Measurements from ENCODE around the gene PCDHGB5.
"Not testable (repeated sequence)": the region's sequence is repeated elsewhere in the genome, so short reads cannot be mapped to it uniquely, and the experiment has no call there.

The PCDHGB5 gene

DNA sequence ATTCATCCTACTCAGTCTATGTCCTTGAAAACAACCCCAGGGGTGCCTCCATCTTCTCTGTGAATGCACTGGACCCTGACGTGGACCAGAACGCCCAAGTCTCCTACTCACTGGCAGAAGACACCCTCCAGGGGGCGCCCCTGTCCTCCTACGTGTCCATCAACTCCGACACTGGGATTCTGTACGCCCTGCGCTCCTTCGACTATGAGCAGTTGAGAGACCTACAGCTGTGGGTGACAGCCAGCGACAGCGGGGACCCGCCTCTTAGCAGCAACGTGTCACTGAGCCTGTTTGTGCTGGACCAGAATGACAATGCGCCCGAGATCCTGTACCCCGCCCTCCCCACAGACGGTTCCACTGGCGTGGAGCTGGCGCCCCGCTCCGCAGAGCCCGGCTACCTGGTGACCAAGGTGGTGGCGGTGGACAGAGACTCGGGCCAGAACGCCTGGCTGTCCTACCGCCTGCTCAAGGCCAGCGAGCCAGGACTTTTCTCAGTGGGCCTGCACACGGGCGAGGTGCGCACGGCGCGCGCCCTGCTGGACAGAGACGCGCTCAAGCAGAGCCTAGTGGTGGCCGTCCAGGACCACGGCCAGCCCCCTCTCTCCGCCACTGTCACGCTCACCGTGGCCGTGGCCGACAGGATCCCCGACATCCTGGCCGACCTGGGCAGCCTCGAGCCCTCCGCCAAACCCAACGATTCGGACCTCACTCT, 22.1 kb upstream of the PCDHGB5 start:
- not testable (repeated sequence) for DNase-seq (ENCODE audit: low read depth, low spot score)

DNA sequence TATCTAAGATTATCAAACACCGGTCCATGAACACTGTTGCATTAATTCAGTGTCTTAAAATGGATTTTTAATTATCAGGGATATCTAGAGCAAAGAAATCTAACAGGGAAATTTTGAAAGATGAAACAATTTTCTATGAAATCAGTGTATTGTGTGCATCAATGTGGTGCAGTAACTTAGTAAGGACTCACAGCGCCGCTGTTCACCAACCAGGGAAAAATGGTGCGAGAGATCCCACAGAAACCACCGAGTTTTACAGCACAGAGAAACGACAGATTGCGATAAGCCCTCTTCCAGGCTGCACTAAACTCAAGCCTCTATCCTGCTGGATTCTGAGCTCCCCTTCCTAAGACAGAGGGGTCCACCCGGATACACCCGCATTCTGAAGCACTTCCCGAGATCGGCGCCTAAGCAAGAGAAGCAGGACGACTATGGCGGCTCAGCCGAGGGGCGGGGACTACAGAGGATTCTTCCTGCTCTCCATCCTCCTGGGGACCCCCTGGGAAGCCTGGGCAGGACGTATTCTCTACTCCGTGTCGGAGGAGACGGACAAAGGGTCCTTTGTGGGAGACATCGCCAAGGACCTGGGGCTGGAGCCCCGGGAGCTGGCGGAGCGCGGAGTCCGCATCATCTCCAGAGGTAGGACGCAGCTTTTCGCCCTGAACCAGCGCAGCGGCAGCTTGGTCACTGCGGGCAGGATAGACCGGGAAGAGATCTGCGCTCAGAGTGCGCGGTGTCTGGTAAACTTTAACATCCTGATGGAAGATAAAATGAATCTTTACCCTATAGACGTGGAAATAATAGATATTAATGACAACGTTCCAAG, 15.1 kb upstream of the PCDHGB5 start, which contains the start of gene PCDHGA7:
TSS of gene PCDHGA7 (plus strand) at position 274 of the 826 bp plus-strand sequence. CDS start at position 432, 158 bp downstream.
- no peak for DNase-seq (ENCODE audit: low read depth, low spot score)

DNA sequence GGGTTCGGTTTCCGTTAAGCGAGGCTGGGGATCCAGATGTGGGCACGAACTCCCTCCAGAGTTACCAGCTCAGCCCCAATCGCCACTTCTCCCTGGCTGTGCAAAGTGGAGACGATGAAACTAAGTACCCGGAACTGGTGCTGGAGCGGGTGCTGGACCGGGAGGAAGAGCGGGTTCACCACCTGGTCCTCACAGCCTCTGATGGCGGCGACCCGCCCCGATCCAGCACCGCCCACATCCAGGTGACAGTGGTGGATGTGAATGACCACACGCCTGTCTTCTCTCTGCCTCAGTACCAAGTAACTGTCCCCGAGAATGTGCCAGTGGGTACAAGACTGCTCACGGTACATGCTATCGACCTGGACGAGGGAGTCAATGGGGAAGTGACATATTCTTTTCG, 14.4 kb upstream of the PCDHGB5 start:
- DNase-seq (ENCODE audit: low read depth, low spot score), result no peak

DNA sequence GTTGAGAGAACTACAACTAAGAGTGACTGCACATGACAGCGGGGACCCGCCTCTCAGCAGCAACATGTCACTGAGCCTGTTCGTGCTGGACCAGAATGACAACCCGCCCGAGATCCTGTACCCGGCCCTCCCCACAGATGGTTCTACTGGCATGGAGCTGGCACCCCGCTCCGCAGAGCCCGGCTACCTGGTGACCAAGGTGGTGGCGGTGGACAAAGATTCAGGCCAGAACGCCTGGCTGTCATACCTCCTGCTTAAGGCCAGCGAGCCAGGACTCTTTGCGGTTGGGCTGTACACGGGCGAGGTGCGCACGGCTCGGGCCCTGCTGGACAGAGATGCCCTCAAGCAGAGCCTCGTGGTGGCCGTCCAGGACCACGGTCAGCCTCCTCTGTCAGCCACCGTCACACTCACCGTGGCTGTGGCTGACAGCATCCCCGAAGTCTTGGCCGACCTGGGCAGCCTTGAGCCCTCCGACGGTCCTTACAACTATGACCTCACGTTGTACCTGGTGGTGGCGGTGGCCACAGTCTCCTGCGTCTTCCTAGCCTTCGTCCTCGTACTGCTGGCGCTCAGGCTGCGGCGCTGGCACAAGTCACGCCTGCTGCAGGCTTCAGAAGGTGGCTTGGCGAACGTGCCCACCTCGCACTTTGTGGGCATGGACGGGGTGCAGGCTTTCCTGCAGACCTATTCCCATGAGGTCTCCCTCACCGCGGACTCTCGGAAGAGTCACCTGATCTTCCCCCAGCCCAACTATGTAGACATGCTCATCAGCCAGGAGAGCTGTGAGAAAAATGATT, 13.1 kb upstream of the PCDHGB5 start:
- DNase-seq (ENCODE audit: low read depth, low spot score), result no peak

DNA sequence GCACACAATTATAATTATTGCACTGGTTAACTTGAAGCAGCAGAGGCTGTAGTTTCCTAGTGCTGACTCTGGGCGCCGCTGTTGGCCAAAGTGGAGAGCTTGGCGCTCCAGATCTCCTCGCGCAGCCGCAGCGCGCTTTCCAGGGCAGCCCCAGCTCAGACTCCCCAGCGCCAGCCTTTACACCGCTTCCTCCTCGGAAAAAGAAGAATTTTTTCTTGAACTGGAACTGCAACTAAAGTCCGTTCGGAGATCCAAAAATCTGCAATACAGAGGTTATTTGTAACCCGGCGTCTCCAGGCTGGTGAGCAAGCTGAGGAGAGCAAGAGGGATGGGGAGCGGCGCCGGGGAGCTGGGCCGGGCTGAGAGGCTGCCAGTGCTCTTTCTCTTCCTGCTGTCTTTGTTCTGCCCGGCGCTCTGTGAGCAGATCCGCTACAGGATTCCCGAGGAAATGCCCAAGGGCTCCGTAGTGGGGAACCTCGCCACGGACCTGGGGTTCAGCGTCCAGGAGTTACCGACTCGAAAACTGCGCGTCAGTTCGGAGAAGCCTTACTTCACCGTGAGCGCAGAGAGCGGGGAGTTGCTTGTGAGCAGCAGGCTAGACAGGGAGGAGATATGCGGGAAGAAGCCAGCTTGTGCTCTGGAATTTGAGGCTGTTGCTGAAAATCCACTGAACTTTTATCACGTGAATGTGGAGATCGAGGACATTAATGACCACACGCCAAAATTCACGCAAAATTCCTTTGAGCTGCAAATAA, 10.0 kb upstream of the PCDHGB5 start, which contains the start of gene PCDHGB4:
TSS of gene PCDHGB4 (plus strand) at position 142 of the 755 bp plus-strand sequence. CDS start at position 329, 187 bp downstream.
- DNase-seq (ENCODE audit: low read depth, low spot score), result not testable (repeated sequence)

DNA sequence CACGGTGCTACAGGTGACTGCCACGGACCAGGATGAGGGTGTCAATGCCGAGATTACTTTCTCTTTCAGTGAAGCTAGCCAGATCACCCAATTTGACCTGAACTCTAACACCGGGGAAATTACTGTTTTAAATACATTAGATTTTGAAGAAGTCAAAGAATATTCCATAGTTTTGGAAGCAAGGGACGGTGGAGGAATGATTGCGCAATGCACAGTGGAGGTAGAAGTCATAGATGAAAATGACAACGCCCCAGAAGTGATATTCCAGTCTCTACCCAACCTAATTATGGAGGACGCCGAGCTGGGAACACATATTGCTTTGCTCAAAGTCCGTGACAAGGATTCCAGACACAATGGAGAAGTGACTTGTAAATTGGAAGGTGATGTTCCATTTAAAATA, 9.1 kb upstream of the PCDHGB5 start:
- no peak for DNase-seq (ENCODE audit: low read depth, low spot score)

DNA sequence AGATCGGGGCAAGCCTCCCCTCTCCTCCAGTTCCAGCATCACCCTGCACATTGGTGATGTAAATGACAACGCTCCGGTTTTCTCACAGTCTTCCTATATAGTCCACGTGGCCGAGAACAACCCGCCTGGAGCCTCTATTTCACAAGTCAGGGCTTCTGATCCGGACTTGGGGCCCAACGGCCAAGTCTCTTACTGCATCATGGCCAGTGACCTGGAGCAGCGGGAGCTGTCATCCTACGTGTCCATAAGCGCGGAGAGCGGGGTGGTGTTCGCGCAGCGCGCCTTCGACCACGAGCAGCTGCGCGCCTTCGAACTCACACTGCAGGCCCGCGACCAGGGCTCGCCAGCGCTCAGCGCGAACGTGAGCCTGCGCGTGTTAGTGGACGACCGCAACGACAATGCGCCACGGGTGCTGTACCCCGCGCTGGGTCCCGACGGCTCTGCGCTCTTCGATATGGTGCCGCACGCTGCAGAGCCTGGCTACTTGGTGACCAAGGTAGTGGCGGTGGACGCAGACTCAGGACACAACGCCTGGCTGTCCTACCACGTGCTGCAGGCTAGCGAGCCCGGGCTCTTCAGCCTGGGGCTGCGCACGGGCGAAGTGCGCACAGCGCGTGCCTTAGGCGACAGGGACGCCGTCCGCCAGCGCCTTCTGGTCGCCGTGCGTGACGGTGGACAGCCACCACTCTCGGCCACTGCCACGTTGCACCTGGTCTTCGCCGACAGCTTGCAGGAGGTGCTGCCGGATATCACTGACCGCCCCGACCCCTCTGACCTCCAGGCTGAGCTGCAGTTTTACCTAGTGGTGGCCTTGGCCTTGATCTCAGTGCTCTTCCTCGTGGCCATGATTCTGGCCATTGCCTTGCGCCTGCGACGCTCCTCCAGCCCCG, 8.3 kb upstream of the PCDHGB5 start:
- DNase-seq (ENCODE audit: low read depth, low spot score), result no peak

DNA sequence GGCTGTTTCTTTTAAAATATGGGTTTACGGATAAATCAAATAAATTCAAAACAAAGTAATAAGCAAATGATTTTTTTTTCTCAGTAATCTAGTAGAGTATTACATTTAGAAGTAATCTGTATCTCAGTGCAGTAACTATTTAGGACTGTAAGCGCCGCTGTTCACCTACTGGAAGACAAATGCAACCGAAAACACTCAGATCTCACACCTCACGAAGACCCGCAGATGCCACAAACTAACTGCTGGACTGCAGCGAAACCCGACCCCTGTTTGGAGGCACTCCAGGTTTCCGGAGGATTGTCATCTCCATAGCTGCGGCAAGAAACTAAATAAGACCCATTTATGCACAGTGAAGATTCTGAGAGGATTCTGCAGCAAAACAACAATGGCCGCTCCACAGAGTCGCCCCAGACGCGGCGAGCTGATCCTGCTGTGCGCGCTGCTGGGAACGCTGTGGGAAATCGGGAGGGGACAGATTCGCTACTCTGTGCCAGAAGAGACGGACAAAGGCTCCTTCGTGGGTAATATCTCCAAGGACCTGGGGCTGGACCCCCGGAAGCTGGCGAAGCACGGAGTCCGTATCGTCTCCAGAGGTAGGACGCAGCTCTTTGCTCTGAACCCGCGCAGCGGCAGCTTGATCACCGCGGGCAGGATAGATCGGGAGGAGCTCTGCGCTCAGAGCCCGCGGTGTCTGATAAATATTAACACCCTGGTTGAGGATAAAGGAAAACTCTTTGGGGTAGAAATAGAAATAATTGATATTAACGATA, 5.1 kb upstream of the PCDHGB5 start, which contains the start of gene PCDHGA8:
TSS of gene PCDHGA8 (plus strand) at position 205 of the 770 bp plus-strand sequence. CDS start at position 386, 181 bp downstream.
- no peak for DNase-seq (ENCODE audit: low read depth, low spot score)

DNA sequence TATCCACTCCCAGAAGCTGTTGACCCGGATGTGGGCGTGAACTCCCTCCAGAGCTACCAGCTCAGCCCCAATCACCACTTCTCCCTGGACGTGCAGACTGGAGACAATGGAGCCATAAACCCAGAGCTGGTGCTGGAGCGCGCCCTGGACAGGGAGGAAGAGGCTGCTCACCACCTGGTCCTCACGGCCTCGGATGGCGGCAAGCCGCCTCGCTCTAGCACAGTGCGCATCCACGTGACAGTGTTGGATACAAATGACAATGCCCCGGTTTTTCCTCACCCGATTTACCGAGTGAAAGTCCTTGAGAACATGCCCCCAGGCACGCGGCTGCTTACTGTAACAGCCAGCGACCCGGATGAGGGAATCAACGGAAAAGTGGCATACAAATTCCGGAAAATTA, 4.5 kb upstream of the PCDHGB5 start:
- no peak for DNase-seq (ENCODE audit: low read depth, low spot score)

DNA sequence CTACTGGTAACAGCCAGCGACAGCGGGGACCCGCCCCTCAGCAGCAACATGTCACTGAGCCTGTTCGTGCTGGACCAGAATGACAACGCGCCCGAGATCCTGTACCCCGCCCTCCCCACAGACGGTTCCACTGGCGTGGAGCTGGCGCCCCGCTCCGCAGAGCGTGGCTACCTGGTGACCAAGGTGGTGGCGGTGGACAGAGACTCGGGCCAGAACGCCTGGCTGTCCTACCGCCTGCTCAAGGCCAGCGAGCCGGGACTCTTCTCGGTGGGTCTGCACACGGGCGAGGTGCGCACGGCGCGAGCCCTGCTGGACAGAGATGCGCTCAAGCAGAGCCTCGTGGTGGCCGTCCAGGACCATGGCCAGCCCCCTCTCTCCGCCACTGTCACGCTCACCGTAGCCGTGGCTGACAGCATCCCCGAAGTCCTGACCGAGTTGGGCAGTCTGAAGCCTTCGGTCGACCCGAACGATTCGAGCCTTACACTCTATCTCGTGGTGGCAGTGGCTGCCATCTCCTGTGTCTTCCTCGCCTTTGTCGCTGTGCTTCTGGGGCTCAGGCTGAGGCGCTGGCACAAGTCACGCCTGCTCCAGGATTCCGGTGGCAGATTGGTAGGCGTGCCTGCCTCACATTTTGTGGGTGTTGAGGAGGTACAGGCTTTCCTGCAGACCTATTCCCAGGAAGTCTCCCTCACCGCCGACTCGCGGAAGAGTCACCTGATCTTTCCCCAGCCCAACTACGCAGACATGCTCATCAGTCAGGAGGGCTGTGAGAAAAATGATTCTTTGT, 3.2 kb upstream of the PCDHGB5 start:
- not testable (repeated sequence) for DNase-seq (ENCODE audit: low read depth, low spot score)

DNA sequence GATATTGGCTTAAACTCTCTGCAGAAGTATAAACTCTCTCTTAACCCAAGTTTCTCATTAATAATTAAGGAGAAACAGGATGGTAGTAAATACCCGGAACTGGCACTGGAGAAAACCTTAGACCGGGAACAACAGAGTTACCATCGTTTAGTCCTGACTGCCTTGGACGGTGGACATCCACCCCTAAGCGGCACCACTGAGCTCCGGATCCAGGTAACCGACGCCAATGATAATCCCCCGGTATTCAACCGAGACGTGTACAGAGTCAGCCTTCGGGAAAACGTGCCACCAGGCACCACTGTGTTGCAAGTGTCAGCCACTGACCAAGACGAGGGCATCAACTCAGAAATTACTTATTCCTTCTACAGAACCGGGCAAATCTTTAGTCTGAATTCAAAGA, 861 bp downstream of the PCDHGB5 start:
- no peak for DNase-seq (ENCODE audit: low read depth, low spot score)

DNA sequence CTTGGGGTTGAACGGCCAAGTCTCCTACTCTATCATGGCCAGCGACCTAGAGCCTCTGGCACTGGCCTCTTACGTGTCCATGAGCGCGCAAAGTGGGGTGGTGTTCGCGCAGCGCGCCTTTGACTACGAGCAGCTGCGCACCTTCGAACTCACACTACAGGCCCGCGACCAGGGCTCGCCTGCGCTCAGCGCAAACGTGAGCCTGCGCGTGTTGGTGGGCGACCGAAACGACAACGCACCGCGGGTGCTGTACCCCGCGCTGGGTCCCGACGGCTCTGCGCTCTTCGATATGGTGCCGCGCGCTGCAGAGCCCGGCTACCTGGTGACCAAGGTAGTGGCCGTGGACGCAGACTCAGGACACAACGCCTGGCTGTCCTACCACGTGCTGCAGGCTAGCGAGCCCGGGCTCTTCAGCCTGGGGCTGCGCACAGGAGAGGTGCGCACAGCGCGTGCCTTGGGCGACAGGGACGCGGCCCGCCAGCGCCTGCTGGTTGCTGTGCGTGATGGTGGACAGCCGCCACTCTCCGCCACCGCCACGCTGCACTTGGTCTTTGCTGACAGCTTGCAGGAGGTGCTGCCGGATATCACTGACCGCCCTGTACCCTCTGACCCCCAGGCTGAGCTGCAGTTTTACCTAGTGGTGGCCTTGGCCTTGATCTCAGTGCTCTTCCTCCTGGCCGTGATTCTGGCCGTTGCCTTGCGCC, 2.0 kb downstream of the PCDHGB5 start:
- no peak for DNase-seq (ENCODE audit: low read depth, low spot score)

DNA sequence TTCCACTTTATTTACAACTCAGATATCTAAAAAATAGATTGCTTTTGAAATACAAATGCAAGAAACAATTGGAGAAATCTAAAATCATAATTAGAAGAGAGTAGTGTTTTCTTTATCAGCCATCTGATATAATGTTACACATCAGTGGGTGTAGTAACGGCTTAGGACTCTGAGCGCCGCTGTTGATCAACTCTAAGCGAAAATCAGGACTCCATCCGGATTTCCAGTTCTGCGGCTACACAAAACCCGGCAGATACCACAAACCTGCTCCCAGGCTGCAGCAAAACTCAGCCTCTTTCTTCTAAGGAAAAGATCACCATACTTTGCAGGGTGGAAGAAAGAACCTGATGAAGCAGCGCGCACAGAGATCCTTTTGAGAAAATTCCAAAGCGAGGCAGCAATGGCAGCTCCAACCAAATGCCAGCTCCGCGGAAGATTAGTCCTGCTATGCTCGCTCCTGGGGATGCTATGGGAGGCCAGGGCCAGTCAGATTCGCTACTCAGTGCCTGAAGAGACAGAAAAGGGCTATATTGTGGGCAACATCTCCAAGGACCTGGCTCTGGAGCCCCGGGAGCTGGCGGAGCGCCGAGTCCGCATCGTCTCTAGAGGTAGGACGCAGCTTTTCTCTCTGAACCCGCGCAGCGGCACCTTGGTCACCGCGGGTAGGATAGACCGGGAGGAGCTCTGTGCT, 5.0 kb downstream of the PCDHGB5 start, which contains the start of gene PCDHGA9:
TSS of gene PCDHGA9 (plus strand) at position 226 of the 691 bp plus-strand sequence. CDS start at position 401, 175 bp downstream.
- DNase-seq (ENCODE audit: low read depth, low spot score), result no peak

DNA sequence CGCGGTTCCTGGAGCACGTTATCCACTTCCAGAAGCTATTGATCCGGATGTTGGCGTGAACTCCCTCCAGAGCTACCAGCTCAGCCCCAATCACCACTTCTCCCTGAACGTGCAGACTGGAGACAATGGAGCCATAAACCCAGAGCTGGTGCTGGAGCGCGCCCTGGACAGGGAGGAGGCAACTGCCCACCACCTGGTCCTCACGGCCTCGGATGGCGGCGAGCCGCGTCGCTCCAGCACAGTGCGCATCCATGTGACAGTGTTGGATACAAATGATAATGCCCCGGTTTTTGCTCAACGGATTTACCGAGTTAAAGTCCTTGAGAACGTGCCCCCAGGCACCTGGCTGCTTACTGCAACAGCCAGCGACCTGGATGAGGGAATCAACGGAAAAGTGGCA, 5.6 kb downstream of the PCDHGB5 start:
- no peak for DNase-seq (ENCODE audit: low read depth, low spot score)

DNA sequence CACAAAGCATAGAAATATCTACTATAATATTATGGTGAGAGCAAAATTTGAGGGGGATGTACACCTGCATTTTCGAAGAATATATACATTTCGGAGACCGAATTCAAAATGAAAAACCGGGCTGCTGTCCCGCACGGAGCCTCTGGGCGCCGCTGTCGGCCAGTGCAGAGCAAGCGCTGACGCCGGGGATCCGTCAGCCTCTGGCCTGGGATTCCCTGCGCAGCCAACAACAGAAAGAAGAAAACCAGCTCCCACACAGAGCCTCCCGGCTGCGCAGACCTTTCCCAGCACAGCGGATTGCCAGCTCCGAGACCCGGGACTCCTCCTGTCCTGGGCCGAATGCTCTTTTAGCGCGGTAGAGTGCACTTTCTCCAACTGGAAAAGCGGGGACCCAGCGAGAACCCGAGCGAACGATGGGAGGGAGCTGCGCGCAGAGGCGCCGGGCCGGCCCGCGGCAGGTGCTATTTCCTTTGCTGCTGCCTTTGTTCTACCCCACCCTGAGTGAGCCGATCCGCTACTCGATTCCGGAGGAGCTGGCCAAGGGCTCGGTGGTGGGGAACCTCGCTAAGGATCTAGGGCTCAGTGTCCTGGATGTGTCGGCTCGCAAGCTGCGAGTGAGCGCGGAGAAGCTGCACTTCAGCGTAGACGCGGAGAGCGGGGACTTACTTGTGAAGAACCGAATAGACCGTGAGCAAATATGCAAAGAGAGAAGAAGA, 10.2 kb downstream of the PCDHGB5 start, which contains the start of gene PCDHGB6:
TSS of gene PCDHGB6 (plus strand) at position 232 of the 716 bp plus-strand sequence. CDS start at position 414, 182 bp downstream.
- not testable (repeated sequence) for DNase-seq (ENCODE audit: low read depth, low spot score)

All from activated naive CD8-positive, alpha-beta T cell treated with anti-CD3 and anti-CD28 coated beads, Interleukin-2, amount 50 U/mL, for 16 hours (primary cell).